ENCODE measurements around the gene GATA6.

GATA6 gene

GRCh38 chr18:22136395-22136794 is 33.0 kb upstream of the GATA6 start:
- DNase-seq (ENCODE audit: low read depth), result peak; percentile 13
- H3K4me3 ChIP-seq (ENCODE audit: low read depth, low read length), result no peak overlapping the region
- in situ Hi-C loops (cut with HindIII; ENCODE audit: low sequenced_read_pairs), result no loop called here
- no peak for TF ChIP-seq CTCF (IDR thresholded peaks at IDR 0.05; ENCODE audit: low read depth, low read length, missing control alignments)

- DNase-seq (ENCODE audit: low read depth), result no peak
- in situ Hi-C loops (cut with HindIII; ENCODE audit: low sequenced_read_pairs), result no loop called here
- no peak overlapping the region for H3K4me3 ChIP-seq (ENCODE audit: low read depth, low read length)
- TF ChIP-seq CTCF (IDR thresholded peaks at IDR 0.05; ENCODE audit: low read depth, low read length, missing control alignments), result no peak
Measured at GRCh38 chr18:22141211-22141610, 28.2 kb upstream of the GATA6 start.

- H3K4me3 ChIP-seq (ENCODE audit: low read depth, low read length), result no peak overlapping the region
- in situ Hi-C loops (cut with HindIII; ENCODE audit: low sequenced_read_pairs), result no loop called here
- DNase-seq (ENCODE audit: low read depth), result no peak
- TF ChIP-seq CTCF (IDR thresholded peaks at IDR 0.05; ENCODE audit: low read depth, low read length, missing control alignments), result no peak
Measured at GRCh38 chr18:22143347-22144340, 25.7 kb upstream of the GATA6 start.

GRCh38 chr18:22145160-22145559 is 24.2 kb upstream of the GATA6 start:
- in situ Hi-C loops (cut with HindIII; ENCODE audit: low sequenced_read_pairs), result no loop called here
- no peak overlapping the region for H3K4me3 ChIP-seq (ENCODE audit: low read depth, low read length)
- no peak for TF ChIP-seq CTCF (IDR thresholded peaks at IDR 0.05; ENCODE audit: low read depth, low read length, missing control alignments)
- no peak for DNase-seq (ENCODE audit: low read depth)

GRCh38 chr18:22149710-22150109 is 19.7 kb upstream of the GATA6 start:
- in situ Hi-C loops (cut with HindIII; ENCODE audit: low sequenced_read_pairs), result no loop called here
- DNase-seq (ENCODE audit: low read depth), result no peak
- no peak overlapping the region for H3K4me3 ChIP-seq (ENCODE audit: low read depth, low read length)
- TF ChIP-seq CTCF (IDR thresholded peaks at IDR 0.05; ENCODE audit: low read depth, low read length, missing control alignments), result no peak

- no peak for DNase-seq (ENCODE audit: low read depth)
- no peak overlapping the region for H3K4me3 ChIP-seq (ENCODE audit: low read depth, low read length)
- TF ChIP-seq CTCF (IDR thresholded peaks at IDR 0.05; ENCODE audit: low read depth, low read length, missing control alignments), result no peak
- in situ Hi-C loops (cut with HindIII; ENCODE audit: low sequenced_read_pairs), result no loop called here
Measured at GRCh38 chr18:22152093-22152492, 17.3 kb upstream of the GATA6 start.

Data from astrocyte of the cerebellum (primary cell).